ENCODE results near the gene ARFRP1.

ARFRP1 gene

DNA sequence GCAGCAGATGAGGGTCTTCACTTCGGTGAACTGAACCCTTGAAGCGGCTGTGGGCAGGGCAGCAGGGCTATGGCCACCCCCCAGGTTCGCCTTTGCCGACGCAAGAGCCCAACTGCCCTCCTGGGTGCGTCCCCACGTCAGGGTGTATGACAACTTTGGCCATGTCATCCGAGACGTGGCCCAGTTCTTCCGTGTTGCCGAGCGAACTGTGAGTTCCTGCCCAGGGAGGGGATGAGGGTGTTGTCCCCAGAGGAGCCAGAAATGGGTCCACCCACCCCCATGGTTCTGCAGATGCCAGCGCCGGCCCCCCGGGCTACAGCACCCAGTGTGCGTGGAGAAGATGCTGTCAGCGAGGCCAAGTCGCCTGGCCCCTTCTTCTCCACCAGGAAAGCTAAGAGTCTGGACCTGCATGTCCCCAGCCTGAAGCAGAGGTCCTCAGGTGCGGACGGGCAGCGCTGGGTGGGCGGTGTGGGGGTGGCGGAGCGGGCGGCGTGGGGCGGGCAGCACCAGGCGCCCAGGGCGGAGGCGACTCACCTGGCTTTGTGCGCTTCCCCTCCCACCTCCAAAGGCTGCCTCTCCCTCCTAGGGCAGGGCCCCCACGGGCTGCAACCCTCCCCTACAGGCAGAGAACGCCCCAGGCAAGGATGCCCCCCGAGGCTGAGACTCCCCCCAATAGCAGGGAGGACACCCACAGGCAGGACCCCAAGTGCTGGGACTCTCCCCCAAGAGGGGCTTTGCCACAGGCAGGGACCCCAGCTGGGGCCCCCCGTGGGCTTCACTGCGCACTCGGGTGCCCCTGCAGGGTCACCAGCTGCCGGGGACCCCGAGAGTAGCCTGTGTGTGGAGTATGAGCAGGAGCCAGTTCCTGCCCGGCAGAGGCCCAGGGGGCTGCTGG lies 17.5 kb downstream of the ARFRP1 start:
- DNase-seq (ENCODE audit: low read depth), result no peak

DNA sequence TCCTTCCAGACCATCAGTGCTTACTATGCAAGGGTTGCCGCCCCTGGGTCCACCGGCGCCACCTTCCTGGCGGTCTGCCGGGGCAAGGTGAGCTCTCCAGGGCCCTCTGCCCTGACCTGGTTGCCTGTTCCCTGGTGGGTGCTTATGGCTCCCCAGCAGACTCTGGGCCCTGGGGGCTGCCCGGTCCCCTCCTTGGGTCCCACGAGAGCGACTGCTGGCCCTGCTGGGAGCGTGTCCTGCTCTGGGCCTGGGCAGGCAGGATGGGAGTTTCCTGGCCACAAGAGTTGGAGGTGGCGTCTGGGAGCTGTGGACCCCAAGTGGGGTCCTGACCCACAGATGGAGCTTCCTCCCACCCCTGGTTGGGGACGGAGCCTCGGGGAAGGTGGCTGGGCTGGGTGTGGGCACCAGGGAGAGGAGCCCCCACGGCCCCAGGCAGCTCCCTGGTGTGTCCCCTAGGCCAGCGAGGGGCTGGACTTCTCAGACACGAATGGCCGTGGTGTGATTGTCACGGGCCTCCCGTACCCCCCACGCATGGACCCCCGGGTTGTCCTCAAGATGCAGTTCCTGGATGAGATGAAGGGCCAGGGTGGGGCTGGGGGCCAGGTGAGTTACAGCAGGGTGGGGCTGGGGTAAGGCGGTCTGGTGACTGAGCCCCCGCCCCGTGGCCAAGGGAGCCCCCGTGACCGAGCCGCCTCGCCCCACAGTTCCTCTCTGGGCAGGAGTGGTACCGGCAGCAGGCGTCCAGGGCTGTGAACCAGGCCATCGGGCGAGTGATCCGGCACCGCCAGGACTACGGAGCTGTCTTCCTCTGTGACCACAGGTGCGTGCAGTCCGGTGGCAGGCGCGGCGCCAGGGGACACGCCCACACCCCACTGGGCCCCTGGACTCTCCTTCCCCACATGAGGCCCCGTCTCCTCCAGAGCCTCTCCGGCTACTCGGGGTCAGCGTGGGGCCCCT lies 18.5 kb downstream of the ARFRP1 start:
- no peak overlapping the region for H3K4me3 ChIP-seq (ENCODE audit: low read depth, low read length)
- TF ChIP-seq, protein P1, sequence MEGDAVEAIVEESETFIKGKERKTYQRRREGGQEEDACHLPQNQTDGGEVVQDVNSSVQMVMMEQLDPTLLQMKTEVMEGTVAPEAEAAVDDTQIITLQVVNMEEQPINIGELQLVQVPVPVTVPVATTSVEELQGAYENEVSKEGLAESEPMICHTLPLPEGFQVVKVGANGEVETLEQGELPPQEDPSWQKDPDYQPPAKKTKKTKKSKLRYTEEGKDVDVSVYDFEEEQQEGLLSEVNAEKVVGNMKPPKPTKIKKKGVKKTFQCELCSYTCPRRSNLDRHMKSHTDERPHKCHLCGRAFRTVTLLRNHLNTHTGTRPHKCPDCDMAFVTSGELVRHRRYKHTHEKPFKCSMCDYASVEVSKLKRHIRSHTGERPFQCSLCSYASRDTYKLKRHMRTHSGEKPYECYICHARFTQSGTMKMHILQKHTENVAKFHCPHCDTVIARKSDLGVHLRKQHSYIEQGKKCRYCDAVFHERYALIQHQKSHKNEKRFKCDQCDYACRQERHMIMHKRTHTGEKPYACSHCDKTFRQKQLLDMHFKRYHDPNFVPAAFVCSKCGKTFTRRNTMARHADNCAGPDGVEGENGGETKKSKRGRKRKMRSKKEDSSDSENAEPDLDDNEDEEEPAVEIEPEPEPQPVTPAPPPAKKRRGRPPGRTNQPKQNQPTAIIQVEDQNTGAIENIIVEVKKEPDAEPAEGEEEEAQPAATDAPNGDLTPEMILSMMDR (IDR thresholded peaks at IDR 0.05; ENCODE audit: insufficient read depth, low read depth, low read length, missing control alignments), result no peak
- no peak for DNase-seq (ENCODE audit: low read depth)

More for the DNA sequence above, 17.5 kb downstream of the ARFRP1 start:
- TF ChIP-seq, protein P1 (IDR thresholded peaks at IDR 0.05; ENCODE audit: insufficient read depth, low read depth, low read length, missing control alignments), result no peak
- no peak overlapping the region for H3K4me3 ChIP-seq (ENCODE audit: low read depth, low read length)

DNA sequence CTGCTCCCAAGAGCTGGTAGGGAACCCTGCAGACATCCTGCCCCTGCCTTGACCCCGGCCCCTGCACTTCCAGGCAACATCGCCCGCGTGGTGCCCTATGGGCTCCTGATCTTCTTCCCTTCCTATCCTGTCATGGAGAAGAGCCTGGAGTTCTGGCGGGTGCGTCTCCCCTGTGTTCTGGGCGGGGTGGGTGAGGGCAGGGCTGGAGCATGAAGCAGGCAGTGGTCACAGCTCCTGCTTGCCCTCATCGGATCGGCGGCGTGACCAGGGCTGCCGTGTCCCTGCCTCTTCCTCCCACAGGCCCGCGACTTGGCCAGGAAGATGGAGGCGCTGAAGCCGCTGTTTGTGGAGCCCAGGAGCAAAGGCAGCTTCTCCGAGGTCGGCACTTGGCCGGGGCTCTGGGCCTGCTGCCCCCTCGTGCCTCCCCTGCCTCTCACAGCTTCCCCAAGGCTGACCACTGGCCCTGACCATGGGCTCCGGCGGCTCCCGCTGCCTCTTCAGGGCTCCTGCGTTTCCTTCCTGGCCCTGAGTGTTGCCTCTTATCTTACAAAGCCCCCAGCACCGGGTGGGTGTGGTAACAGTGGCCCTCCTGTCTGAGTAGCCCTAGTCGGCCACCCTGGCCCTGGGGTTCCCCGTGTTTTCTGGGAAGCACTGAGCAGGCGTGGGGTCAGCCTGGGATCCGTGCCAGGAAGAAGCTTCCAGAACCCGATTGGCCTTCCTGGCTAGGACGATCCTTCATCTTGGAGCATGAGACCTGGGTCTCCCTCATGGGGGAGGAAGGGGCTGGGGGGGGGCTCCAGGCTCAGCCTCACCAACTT lies 19.3 kb downstream of the ARFRP1 start:
- DNase-seq (ENCODE audit: low read depth), result no peak
- TF ChIP-seq, protein P1 (IDR thresholded peaks at IDR 0.05; ENCODE audit: insufficient read depth, low read depth, low read length, missing control alignments), result no peak
- H3K4me3 ChIP-seq (ENCODE audit: low read depth, low read length), result no peak overlapping the region

DNA sequence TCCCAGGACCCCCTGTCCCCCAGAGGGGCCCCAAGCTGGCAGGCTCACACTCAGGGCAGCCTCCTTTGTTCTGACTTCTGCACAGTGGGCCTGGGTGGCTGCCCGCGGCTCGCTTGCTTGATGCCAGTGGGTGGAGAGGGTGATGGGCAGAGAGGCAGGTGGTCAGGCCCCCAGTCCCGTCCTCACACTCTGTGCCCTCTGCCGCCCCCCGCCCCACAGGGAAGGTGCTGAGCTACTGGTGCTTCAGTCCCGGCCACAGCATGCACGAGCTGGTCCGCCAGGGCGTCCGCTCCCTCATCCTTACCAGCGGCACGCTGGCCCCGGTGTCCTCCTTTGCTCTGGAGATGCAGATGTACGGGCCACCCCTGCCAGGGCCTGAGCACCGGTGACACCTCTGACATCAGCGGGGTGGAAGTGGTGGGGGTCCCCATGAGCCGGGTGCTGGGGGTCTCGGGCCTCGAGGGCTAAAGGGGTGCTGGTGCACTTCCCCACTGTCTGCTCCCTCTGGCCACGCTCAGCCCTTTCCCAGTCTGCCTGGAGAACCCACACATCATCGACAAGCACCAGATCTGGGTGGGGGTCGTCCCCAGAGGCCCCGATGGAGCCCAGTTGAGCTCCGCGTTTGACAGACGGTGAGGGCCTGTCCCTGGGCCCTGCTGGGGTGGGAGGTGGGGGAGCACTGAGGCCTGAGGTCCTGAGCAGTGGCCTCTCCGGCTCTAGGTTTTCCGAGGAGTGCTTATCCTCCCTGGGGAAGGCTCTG lies 20.2 kb downstream of the ARFRP1 start:
- TF ChIP-seq, protein P1 (IDR thresholded peaks at IDR 0.05; ENCODE audit: insufficient read depth, low read depth, low read length, missing control alignments), result no peak
- H3K4me3 ChIP-seq (ENCODE audit: low read depth, low read length), result no peak overlapping the region
- DNase-seq (ENCODE audit: low read depth), result no peak

DNA sequence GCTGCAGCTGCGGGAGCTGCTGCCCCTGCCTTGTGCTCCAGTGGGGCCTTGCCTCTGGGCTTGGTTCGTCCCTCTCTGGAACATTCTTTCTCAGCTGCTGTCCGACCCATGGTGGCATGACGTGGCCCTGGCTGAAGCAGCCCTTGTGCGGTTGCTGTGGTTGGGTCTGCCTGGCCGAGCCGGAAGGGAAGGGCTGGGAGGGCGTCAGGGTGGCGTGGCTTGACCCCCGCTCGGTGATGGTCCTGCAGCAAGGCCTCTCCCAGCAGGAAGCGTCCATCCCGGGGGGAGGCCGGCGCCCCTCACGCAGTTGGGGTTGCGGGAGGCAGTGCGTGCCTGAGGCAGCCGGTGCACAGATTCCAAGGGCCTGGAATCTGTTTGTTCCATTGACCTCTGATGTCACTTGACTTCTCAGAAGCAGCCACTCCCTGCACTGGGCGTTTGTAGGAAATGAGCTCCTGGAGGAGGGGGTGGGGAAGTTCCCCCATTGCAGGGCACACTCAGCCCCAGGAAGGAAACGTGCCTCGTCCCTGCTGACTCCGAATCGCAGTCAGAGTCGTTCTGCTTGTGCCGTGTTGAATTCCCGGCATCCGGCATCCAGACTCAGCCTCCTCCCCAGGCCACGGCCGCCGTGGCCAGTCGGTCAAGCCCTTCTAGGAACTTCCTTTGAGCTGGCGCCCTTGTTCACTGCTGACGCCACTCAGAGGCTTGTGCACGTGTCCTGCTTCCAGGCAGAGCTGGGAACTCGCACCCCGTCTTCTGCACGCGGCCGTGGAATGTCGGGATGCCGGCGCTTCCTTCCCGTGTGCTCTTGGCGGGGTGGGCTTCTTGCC lies 21.1 kb downstream of the ARFRP1 start:
- no peak overlapping the region for H3K4me3 ChIP-seq (ENCODE audit: low read depth, low read length)
- TF ChIP-seq, protein P1 (IDR thresholded peaks at IDR 0.05; ENCODE audit: insufficient read depth, low read depth, low read length, missing control alignments), result no peak
- no peak for DNase-seq (ENCODE audit: low read depth)

Measured in GM12865 (cell line).